Measurements from ENCODE around the gene PNPLA2. TPM values are rescaled to one million over a fixed set of nuclear protein-coding genes. Genes with fewer than 3 reads are reported as not detected.

Gene PNPLA2
- total RNA-seq, 1 experiment from 2014 or later: 66.5 TPM

GRCh38 chr11:829847-830294 lies 11.2 kb downstream of the PNPLA2 start (continued):
- TF ChIP-seq AFF4 (CRISPR knock-in tag; IDR thresholded peaks at IDR 0.05; ENCODE audit: borderline replicate concordance) (0 out of 2 replicates have a peak, but pooled peaks have one; percentile 17), E2F5 (CRISPR knock-in tag; IDR thresholded peaks at IDR 0.05) (peak; percentile 44; the same call in 1 of the 2 replicates), MYBL2 (CRISPR knock-in tag; IDR thresholded peaks at IDR 0.05) (peak; percentile 69; the same call in 1 of the 2 replicates), TP53 (CRISPR knock-in tag; IDR thresholded peaks at IDR 0.05) (no peak; the same call in 1 of the 2 replicates), MAX (CRISPR knock-in tag; IDR thresholded peaks at IDR 0.05) (peak; percentile 47; the same call in 1 of the 2 replicates), FOXP4 (CRISPR knock-in tag; IDR thresholded peaks at IDR 0.05) (peak; percentile 70), NFE2L1 (CRISPR knock-in tag; IDR thresholded peaks at IDR 0.05) (peak; percentile 14; the same call in 1 of the 2 replicates), TEAD1 (CRISPR knock-in tag; IDR thresholded peaks at IDR 0.05) (peak; percentile 75; the same call in 1 of the 2 replicates), SMAD3 (CRISPR knock-in tag; IDR thresholded peaks at IDR 0.05; ENCODE audit: borderline replicate concordance) (peak; percentile 7; the same call in 1 of the 2 replicates), ARID4B (CRISPR knock-in tag; IDR thresholded peaks at IDR 0.05; ENCODE audit: borderline replicate concordance) (peak; percentile 56; the same call in 1 of the 2 replicates), ZNF281 (CRISPR knock-in tag; IDR thresholded peaks at IDR 0.05) (peak; percentile 66; the same call in 1 of the 2 replicates), ZNF317 (CRISPR knock-in tag; IDR thresholded peaks at IDR 0.05; ENCODE audit: borderline replicate concordance, low read depth) (no peak)
